GM12892 (cell line): ENCODE results near the gene ANXA3.

Experiments
- POLR2A ChIP-seq: IDR thresholded peaks from 2 replicates; pipeline ENCODE4 v1.6.1; 2011; ENCODE audit warnings: low read depth, low read length, control low read depth
- POLR2AphosphoS5 ChIP-seq: IDR thresholded peaks from 2 replicates; pipeline ENCODE4 v1.6.1; 2011; ENCODE audit warnings: low read depth, low read length, control low read depth
- TAF1 ChIP-seq: IDR thresholded peaks from 2 replicates; pipeline ENCODE4 v1.6.1; 2011; ENCODE audit warnings: low read depth, mild to moderate bottlenecking, control low read depth, low read length, borderline replicate concordance

DNA sequence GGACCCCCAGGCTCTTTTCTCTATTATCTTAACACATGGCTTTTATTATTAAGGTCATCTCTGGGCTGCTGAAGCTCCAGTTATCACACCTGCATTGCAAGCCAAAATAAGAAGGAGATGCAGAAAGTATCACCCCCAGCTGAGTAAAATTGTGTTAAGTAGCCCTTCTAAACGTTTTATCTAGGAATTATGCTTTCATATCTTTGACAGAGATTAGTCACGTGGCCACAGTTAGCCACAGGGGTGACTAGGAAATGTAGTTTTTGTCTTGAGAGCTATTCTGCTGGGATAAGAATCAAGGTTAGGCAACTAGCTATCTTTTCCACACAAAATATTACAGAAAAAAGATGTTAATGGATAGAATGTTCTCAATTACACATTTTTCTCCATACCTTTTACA is 102.1 kb downstream of the ANXA3 start:
- TF ChIP-seq POLR2AphosphoS5 (no peak), TAF1 (no peak), POLR2A (no peak)
